ENCODE results near the gene ZDHHC22. TPM values are rescaled to one million over a fixed set of nuclear protein-coding genes. Genes with fewer than 3 reads are reported as not detected.

The ZDHHC22 gene
- total RNA-seq, 1 experiment from 2014 or later: not detected

DNA sequence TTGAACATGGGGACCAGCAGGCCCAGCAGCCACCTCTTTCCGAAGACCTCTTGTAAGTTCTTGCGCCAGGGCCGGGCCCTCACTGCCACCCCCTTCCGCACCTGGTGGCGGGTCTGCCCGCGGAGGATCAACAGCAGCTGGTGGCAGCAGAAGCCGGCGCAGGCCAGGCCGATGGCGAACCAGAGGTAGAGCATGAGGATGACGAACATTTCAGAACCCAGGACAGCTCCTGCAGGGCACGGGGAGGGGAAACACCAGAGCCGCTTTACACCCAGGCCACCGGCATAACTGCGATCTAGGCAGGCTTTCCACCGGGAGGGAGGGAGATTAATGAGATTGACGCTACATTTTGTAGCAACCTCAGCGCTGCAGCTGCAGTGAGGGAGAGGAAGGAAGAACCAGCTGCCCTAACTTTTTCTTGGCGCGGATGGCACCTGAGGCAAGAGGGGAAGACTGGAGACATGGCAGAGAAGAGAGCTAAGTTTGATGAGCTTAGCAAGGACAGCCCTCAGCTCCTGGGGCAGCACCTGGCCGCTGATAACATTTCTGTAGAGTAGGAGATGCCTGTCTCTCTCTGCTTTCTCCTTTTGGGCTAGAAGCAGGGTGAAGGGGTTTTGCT lies 7.8 kb downstream of the ZDHHC22 start:
- H3K79me2 ChIP-seq (ENCODE audit: low read depth): no peaks in the 10 kb centered on the region
- peaks cover 3% of the 10 kb centered on the region; the same call in 1 of the 2 replicates for H4K20me1 ChIP-seq (ENCODE audit: insufficient read depth)
- intact Hi-C loops (cut with micrococcal nuclease; ENCODE audit: unreplicated experiment): no loop called here
- ChIA-PET CTCF (interaction anchor here (0.7 kb wide), 1 partner anchor 8 kb away, joined by 3 read pairs; no protein-coding TSS in a partner anchor), POLR2A (ENCODE audit: unreplicated experiment) (interaction anchor here (0.6 kb wide), 4 partner anchors 21 to 280 kb away, joined by 3 to 6 read pairs (median 3); no protein-coding TSS in a partner anchor)
- peak; percentile 53 to 75 for DNase-seq
- H3K27me3 ChIP-seq (ENCODE audit: insufficient read depth, low read depth): peaks cover 94% of the 10 kb centered on the region
- H3K4me3 ChIP-seq: no peak overlapping the region
- no peaks in the 10 kb centered on the region for H3K9me2 ChIP-seq (ENCODE audit: insufficient read depth)
- no peak overlapping the region for H3K27ac ChIP-seq
- no TSS peak for BruUV-seq (replicated peaks)
- no peak overlapping the region for H3K4me2 ChIP-seq
- TF ChIP-seq, protein P1, sequence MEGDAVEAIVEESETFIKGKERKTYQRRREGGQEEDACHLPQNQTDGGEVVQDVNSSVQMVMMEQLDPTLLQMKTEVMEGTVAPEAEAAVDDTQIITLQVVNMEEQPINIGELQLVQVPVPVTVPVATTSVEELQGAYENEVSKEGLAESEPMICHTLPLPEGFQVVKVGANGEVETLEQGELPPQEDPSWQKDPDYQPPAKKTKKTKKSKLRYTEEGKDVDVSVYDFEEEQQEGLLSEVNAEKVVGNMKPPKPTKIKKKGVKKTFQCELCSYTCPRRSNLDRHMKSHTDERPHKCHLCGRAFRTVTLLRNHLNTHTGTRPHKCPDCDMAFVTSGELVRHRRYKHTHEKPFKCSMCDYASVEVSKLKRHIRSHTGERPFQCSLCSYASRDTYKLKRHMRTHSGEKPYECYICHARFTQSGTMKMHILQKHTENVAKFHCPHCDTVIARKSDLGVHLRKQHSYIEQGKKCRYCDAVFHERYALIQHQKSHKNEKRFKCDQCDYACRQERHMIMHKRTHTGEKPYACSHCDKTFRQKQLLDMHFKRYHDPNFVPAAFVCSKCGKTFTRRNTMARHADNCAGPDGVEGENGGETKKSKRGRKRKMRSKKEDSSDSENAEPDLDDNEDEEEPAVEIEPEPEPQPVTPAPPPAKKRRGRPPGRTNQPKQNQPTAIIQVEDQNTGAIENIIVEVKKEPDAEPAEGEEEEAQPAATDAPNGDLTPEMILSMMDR (conservative IDR thresholded peaks at IDR 0.05): no peak
- TF ChIP-seq EZH2 (IDR thresholded peaks at IDR 0.05; ENCODE audit: low read depth): no peak
- H3K36me3 ChIP-seq (ENCODE audit: low read depth): no peaks in the 10 kb centered on the region
- H3K9me3 ChIP-seq (ENCODE audit: insufficient read depth, low read depth): no peaks in the 10 kb centered on the region
- no peaks in the 10 kb centered on the region for H3K4me1 ChIP-seq (replicated peaks; ENCODE audit: insufficient read depth)
- H3F3A ChIP-seq (ENCODE audit: insufficient read depth, low read depth): no peaks in the 10 kb centered on the region
- H2AFZ ChIP-seq: no peak overlapping the region

DNA sequence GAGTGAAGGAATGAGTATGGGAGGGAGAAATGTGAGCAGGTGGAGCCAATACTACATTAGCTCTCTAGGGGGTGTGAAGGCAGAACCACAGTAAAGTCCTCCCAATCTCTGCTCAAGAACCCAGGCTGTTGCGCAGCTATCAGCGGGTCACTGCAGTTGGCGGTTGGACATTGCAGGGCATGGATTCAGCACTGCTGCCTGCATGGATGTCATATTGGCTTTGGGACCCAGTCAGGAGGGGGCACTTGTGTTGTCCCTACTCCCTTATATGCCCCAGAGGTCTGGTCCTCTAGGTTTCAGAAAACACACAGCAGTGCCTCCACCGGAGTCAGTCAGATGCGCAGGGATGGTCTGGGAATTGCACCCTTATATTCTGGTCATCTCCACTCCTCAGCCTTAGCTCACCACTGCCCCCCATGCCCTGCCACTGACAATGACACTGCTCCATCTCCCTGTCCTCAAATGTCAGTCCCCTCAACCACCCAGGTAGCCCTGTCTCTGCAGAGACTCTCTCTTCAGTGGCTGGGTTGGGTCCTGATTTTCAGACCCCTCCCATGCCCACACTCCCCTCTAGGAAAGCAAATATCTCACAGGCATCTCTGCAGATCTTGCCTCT lies 9.6 kb downstream of the ZDHHC22 start:
- Histone ChIP-seq H3K27me3 (ENCODE audit: insufficient read depth, low read depth) (peaks cover 95% of the 10 kb centered on the region), H4K20me1 (ENCODE audit: insufficient read depth) (peaks cover 3% of the 10 kb centered on the region; the same call in 1 of the 2 replicates), H3K4me2 (no peak overlapping the region), H3K36me3 (ENCODE audit: low read depth) (no peaks in the 10 kb centered on the region), H3K9me3 (ENCODE audit: insufficient read depth, low read depth) (no peaks in the 10 kb centered on the region), H2AFZ (no peak overlapping the region), H3K79me2 (ENCODE audit: low read depth) (no peaks in the 10 kb centered on the region), H3F3A (ENCODE audit: insufficient read depth, low read depth) (no peaks in the 10 kb centered on the region), H3K9me2 (ENCODE audit: insufficient read depth) (no peaks in the 10 kb centered on the region), H3K4me3 (no peak overlapping the region), H3K27ac (no peak overlapping the region), H3K4me1 (replicated peaks; ENCODE audit: insufficient read depth) (no peaks in the 10 kb centered on the region)
- TF ChIP-seq EZH2 (IDR thresholded peaks at IDR 0.05; ENCODE audit: low read depth): no peak
- TF ChIP-seq, protein P1 (conservative IDR thresholded peaks at IDR 0.05): no peak
- POLR2A ChIA-PET (ENCODE audit: unreplicated experiment): interaction anchor here (0.7 kb wide), 1 partner anchor 53 kb away, joined by 6 read pairs; no protein-coding TSS in a partner anchor
- no TSS peak for BruUV-seq (replicated peaks)
- intact Hi-C loops (cut with micrococcal nuclease; ENCODE audit: unreplicated experiment): no loop called here
- no peak for DNase-seq
- CTCF ChIA-PET: no interaction called here

DNA sequence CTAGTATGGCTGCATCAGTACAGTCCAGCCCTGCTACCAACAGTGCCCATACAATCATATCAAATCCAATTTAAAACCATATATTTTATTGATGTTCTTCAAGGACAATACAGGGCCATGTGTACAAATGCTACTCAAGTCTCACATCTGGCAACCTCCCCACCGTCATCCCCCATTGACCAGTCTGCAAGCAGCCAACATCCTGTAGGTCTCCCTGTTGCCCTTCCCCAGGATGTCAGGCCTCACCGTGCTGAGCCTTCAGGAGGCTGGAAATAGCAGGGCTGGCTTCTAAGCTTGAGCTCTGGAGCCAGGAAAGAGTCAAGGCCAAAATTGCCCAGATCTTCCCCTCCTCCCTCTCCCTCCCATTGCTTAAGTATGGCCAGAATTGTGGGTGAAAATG lies 10.4 kb downstream of the ZDHHC22 start:
- no peak overlapping the region for H3K4me2 ChIP-seq
- peaks cover 95% of the 10 kb centered on the region for H3K27me3 ChIP-seq (ENCODE audit: insufficient read depth, low read depth)
- H3K9me3 ChIP-seq (ENCODE audit: insufficient read depth, low read depth): no peaks in the 10 kb centered on the region
- no peak for DNase-seq
- intact Hi-C loops (cut with micrococcal nuclease; ENCODE audit: unreplicated experiment): no loop called here
- no peaks in the 10 kb centered on the region for H3K36me3 ChIP-seq (ENCODE audit: low read depth)
- POLR2A ChIA-PET (ENCODE audit: unreplicated experiment): interaction anchor here (0.7 kb wide), 1 partner anchor 54 kb away, joined by 6 read pairs; no protein-coding TSS in a partner anchor
- CTCF ChIA-PET: no interaction called here
- H4K20me1 ChIP-seq (ENCODE audit: insufficient read depth): peaks cover 3% of the 10 kb centered on the region; the same call in 1 of the 2 replicates
- H3K79me2 ChIP-seq (ENCODE audit: low read depth): no peaks in the 10 kb centered on the region
- H3K4me3 ChIP-seq: no peak overlapping the region
- TF ChIP-seq EZH2 (IDR thresholded peaks at IDR 0.05; ENCODE audit: low read depth): no peak
- TF ChIP-seq, protein P1 (conservative IDR thresholded peaks at IDR 0.05): no peak
- H3K9me2 ChIP-seq (ENCODE audit: insufficient read depth): no peaks in the 10 kb centered on the region
- no peaks in the 10 kb centered on the region for H3K4me1 ChIP-seq (replicated peaks; ENCODE audit: insufficient read depth)
- no peaks in the 10 kb centered on the region for H3F3A ChIP-seq (ENCODE audit: insufficient read depth, low read depth)
- H2AFZ ChIP-seq: no peak overlapping the region
- no peak overlapping the region for H3K27ac ChIP-seq
- BruUV-seq (replicated peaks): no TSS peak

Measured in PC-9 (cell line).